ENCODE results near the gene IHH. TPM values are rescaled to one million over a fixed set of nuclear protein-coding genes. Genes with fewer than 3 reads are reported as not detected.

IHH gene
- total RNA-seq, 1 experiment from 2014 or later: 19.0 TPM

DNA sequence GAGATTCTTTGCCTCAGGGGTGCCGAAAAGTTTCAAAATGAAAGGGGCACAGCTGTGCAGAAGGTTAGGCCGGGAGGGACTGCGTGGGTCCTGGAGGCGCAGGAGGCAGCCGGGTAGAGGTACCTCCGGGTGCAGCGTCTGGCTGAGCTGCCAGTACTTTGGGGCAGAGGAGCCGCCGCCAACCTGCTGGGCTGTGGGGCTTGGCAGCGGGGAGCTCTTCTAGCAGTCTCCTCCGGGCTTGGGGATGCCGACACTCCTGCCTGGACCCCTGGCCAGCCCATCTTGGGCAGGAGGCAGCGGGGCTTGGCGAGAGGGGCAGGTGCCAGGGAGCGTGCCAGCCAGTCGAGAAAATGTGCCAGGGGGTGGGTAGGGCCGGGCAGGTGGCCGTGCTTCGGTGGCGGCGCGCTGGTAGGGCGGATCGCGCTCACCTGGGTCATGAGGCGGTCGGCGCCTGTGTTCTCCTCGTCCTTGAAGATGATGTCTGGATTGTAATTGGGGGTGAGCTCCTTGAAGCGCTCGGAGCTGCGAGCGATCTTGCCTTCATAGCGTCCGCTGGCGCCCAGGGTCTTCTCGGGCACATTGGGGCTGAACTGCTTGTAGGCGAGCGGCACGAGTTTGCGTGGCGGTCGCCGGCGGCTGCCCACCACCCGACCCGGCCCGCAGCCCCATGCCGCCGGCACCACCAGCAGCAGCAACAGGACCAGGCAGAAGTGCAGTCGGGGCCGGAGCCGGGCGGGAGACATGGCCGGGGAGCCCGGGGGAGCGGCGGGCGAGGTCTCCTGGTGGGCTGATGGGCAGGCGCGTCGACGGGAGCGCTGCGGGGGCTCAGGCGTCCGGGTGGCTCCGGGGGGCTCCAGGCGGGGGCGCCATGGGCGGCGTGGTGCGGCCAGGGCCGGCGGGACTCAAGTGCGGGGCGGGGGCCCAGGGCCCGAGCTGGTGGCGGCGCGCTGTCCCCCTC lies 717 bp downstream of the IHH start:
- TF ChIP-seq, protein P1, sequence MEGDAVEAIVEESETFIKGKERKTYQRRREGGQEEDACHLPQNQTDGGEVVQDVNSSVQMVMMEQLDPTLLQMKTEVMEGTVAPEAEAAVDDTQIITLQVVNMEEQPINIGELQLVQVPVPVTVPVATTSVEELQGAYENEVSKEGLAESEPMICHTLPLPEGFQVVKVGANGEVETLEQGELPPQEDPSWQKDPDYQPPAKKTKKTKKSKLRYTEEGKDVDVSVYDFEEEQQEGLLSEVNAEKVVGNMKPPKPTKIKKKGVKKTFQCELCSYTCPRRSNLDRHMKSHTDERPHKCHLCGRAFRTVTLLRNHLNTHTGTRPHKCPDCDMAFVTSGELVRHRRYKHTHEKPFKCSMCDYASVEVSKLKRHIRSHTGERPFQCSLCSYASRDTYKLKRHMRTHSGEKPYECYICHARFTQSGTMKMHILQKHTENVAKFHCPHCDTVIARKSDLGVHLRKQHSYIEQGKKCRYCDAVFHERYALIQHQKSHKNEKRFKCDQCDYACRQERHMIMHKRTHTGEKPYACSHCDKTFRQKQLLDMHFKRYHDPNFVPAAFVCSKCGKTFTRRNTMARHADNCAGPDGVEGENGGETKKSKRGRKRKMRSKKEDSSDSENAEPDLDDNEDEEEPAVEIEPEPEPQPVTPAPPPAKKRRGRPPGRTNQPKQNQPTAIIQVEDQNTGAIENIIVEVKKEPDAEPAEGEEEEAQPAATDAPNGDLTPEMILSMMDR (IDR thresholded peaks at IDR 0.05; ENCODE audit: insufficient read depth in 1 of 2, low read depth in 1 of 2, low read length in 1 of 2, severe bottlenecking in 1 of 2, unreplicated experiment in 1 of 2): no peak
- peak in 1 of 2 experiments; percentile 42 for DNase-seq
- peaks cover 15% of the 10 kb centered on the region for H3K36me3 ChIP-seq (ENCODE audit: control insufficient read depth, insufficient read depth, low read length)
- H3K4me1 ChIP-seq: peaks cover 16% of the 10 kb centered on the region
- no peaks in the 10 kb centered on the region for H3K9me3 ChIP-seq
- Mint-ChIP-seq H3K36me3 (ENCODE audit: insufficient read depth, unreplicated experiment) (peaks cover 31% of the 10 kb centered on the region), H3K27ac (ENCODE audit: unreplicated experiment) (peak overlapping the region; percentile 88), H3K4me3 (ENCODE audit: unreplicated experiment) (peak overlapping the region; percentile 92), H3K27me3 (ENCODE audit: insufficient read depth, unreplicated experiment) (peaks cover 3% of the 10 kb centered on the region), H3K9me3 (ENCODE audit: unreplicated experiment) (no peaks in the 10 kb centered on the region), H3K4me1 (ENCODE audit: low read depth, unreplicated experiment) (peaks cover 12% of the 10 kb centered on the region)
- no peaks in the 10 kb centered on the region for H3K27me3 ChIP-seq (replicated peaks; ENCODE audit: control insufficient read depth, insufficient read depth, low read length)
- intact Hi-C loops (cut with micrococcal nuclease; ENCODE audit: unreplicated experiment): loop anchor here (2.0 to 5.0 kb wide), 3 partner anchors 58 to 237 kb away; no protein-coding TSS in a partner anchor
- ChIA-PET POLR2A (interaction anchor here (0.7 to 2.8 kb wide), 5 partner anchors 12 to 65 kb away, joined by 3 to 23 read pairs (median 4); no protein-coding TSS in a partner anchor), CTCF (interaction anchor here (1.6 to 4.9 kb wide), 11 partner anchors 11 to 95 kb away, joined by 3 to 85 read pairs (median 20); no protein-coding TSS in a partner anchor)
- peak overlapping the region; percentile 99 for H3K4me3 ChIP-seq (ENCODE audit: low read depth, low read length)
- no TSS peak for BruUV-seq (replicated peaks)

DNA sequence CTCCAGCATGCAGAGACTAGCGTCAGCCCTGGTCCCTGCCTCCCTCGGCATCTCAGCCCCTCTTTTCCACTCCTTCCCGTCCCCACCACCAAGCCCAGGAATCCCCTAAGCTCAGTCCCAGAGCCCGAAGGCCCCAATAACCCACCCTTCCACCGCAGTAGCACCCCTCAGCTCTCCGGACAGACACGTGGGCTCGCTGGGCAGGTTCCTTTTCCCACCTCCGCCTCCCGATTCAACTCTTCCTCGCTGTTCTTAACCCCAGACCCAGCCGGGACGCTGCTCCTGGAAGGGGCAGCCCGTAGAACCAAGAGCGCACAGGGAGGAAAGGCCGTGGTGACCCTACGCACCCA lies 1.4 kb downstream of the IHH start:
- no peaks in the 10 kb centered on the region for H3K27me3 ChIP-seq (replicated peaks; ENCODE audit: control insufficient read depth, insufficient read depth, low read length)
- H3K9me3 Mint-ChIP-seq (ENCODE audit: unreplicated experiment): no peaks in the 10 kb centered on the region
- H3K4me1 ChIP-seq: peaks cover 11% of the 10 kb centered on the region
- intact Hi-C loops (cut with micrococcal nuclease; ENCODE audit: unreplicated experiment): loop anchor here (2.0 to 5.0 kb wide), 3 partner anchors 57 to 238 kb away; no protein-coding TSS in a partner anchor
- H3K36me3 Mint-ChIP-seq (ENCODE audit: insufficient read depth, unreplicated experiment): peaks cover 31% of the 10 kb centered on the region
- peak overlapping the region; percentile 99 for H3K4me3 ChIP-seq (ENCODE audit: low read depth, low read length)
- no peaks in the 10 kb centered on the region for H3K9me3 ChIP-seq
- H3K36me3 ChIP-seq (ENCODE audit: control insufficient read depth, insufficient read depth, low read length): peaks cover 16% of the 10 kb centered on the region
- POLR2A ChIA-PET: interaction anchor here (1.4 to 2.8 kb wide), 2 partner anchors 12 to 66 kb away, joined by 3 to 23 read pairs; no protein-coding TSS in a partner anchor
- CTCF ChIA-PET: interaction anchor here (1.4 to 4.9 kb wide), 18 partner anchors 12 to 236 kb away, joined by 3 to 85 read pairs (median 8); no protein-coding TSS in a partner anchor
- peaks cover 3% of the 10 kb centered on the region for H3K27me3 Mint-ChIP-seq (ENCODE audit: insufficient read depth, unreplicated experiment)
- peak overlapping the region; percentile 88 for H3K27ac Mint-ChIP-seq (ENCODE audit: unreplicated experiment)
- DNase-seq: no peak
- TF ChIP-seq, protein P1 (IDR thresholded peaks at IDR 0.05; ENCODE audit: insufficient read depth in 1 of 2, low read depth in 1 of 2, low read length in 1 of 2, severe bottlenecking in 1 of 2, unreplicated experiment in 1 of 2): no peak
- TSS peak; percentile 92 for BruUV-seq (replicated peaks)
- peak overlapping the region; percentile 92 for H3K4me3 Mint-ChIP-seq (ENCODE audit: unreplicated experiment)
- peaks cover 7% of the 10 kb centered on the region for H3K4me1 Mint-ChIP-seq (ENCODE audit: low read depth, unreplicated experiment)

All from Caco-2 (cell line).